Endothelial cell of umbilical vein (primary cell): ENCODE results near the gene RIPK3. TPM values are rescaled to one million over a fixed set of nuclear protein-coding genes. Genes with fewer than 3 reads are reported as not detected.

Source experiments
- BruUV-seq: library from RNA; stranded (reverse); fragments of 400-500 nt; replicated peaks from 2 replicates; lab custom pipeline; 2021; lab: Mats Ljungman, UMichigan
- CTCF ChIA-PET: fragments of 300-600, 350-600 bp; sonication (Branson Sonifier 250); formaldehyde crosslinking; loops from one replicate; lab custom pipeline; 2021; ENCODE audit warnings: antibody characterized with exemption, inconsistent platforms; lab: Charles Lee
- POLR2A ChIA-PET: fragments of 300-600, 350-600 bp; sonication (Branson Sonifier 250); formaldehyde crosslinking; loops from one replicate; lab custom pipeline; 2021; ENCODE audit warnings: antibody characterized with exemption, inconsistent platforms; lab: Charles Lee
- DNase-seq: peaks from one replicate; pipeline ENCODE4 v3.0.0-alpha.2; 2011; ENCODE audit warnings: low read depth, low spot score
- FAIRE-seq: peaks from 2 replicates; lab custom pipeline; 2011; peaks lifted over from hg19 to GRCh38; lab: Jason Lieb, UNC
- H2AFZ ChIP-seq: 2 replicates; pipeline ENCODE4 v1.6.0; 2012; ENCODE audit warnings: low read depth, low read length, control low read depth, inconsistent platforms
- H3K27ac ChIP-seq: 2 replicates; pipeline ENCODE4 v1.5.1; 2011; ENCODE audit warnings: low read depth, mild to moderate bottlenecking, control low read depth, low read length, moderate library complexity; ENCODE audit not compliant: insufficient read depth
- H3K27me3 ChIP-seq, 2 experiments: 2 replicates each; pipeline versions ENCODE4 v1.6.0 to v1.6.1; 2011; ENCODE audit warnings: low read length in 2 of 2, mixed read lengths in 1 of 2; ENCODE audit not compliant: control insufficient read depth in 2 of 2, insufficient read depth in 2 of 2
- H3K36me3 ChIP-seq, 2 experiments: 2 replicates in 1 of 2; 3 replicates in 1 of 2; pipeline ENCODE4 v1.5.1; 2011; ENCODE audit warnings: low read length in 2 of 2, mild to moderate bottlenecking in 1 of 2, moderate library complexity in 1 of 2; ENCODE audit not compliant: control insufficient read depth in 2 of 2, insufficient read depth in 2 of 2; ENCODE audit errors: extremely low read depth in 1 of 2
- H3K4me1 ChIP-seq: 3 replicates; pipeline ENCODE4 v1.5.1; 2011; ENCODE audit warnings: mild to moderate bottlenecking, low read length; ENCODE audit not compliant: control insufficient read depth, insufficient read depth; ENCODE audit errors: extremely low read depth
- H3K4me2 ChIP-seq: 2 replicates; pipeline ENCODE4 v1.6.1; 2011; ENCODE audit warnings: low read length, control low read depth, mixed read lengths; ENCODE audit not compliant: insufficient read depth
- H3K4me3 ChIP-seq, 3 experiments: fragments of 200-600 bp in 1 of 3; sonication (generic), shearing (Covaris generic) in 1 of 3; replicated peaks in 1 of 3; 2 replicates each; pipeline ENCODE4 v1.5.1; 2011 to 2016; ENCODE audit warnings: control low read depth in 3 of 3, low read length in 3 of 3, mild to moderate bottlenecking in 2 of 3, inconsistent platforms in 1 of 3, low read depth in 1 of 3, moderate library complexity in 1 of 3; ENCODE audit not compliant: insufficient read depth in 1 of 3
- H3K79me2 ChIP-seq: 2 replicates; pipeline ENCODE4 v1.6.0; 2012; ENCODE audit warnings: low read length, inconsistent platforms; ENCODE audit not compliant: control insufficient read depth, insufficient read depth
- H3K9ac ChIP-seq: replicated peaks from 2 replicates; pipeline ENCODE3; 2011; ENCODE audit warnings: low read length, control low read depth; ENCODE audit not compliant: insufficient read depth; ENCODE audit errors: extremely low read depth
- H3K9me1 ChIP-seq: replicated peaks from 3 replicates; pipeline ENCODE4 v1.6.0; 2011; ENCODE audit warnings: mild to moderate bottlenecking, low read length; ENCODE audit not compliant: control insufficient read depth, insufficient read depth; ENCODE audit errors: extremely low read depth
- H3K9me3 ChIP-seq: replicated peaks from 2 replicates; pipeline ENCODE4 v1.5.1; 2012; ENCODE audit warnings: low read length, inconsistent platforms; ENCODE audit not compliant: control insufficient read depth, insufficient read depth
- H4K20me1 ChIP-seq: replicated peaks from 2 replicates; pipeline ENCODE3; 2011; ENCODE audit warnings: mild to moderate bottlenecking, low read length; ENCODE audit not compliant: control insufficient read depth, insufficient read depth; ENCODE audit errors: extremely low read depth
- CTCF ChIP-seq, 2 donors: IDR thresholded peaks; 1 replicate in 1 of 2; 2 replicates in 1 of 2; pipeline ENCODE4 v1.5.1; 2011; ENCODE audit warnings: low read length in 2 of 2, mild to moderate bottlenecking in 2 of 2, moderate library complexity in 2 of 2, control low read depth in 1 of 2, inconsistent platforms in 1 of 2, low read depth in 1 of 2; ENCODE audit not compliant: insufficient read depth in 1 of 2; ENCODE audit errors: extremely low read depth in 1 of 2
- FOS ChIP-seq: IDR thresholded peaks from 2 replicates; pipeline ENCODE4 v1.6.1; 2011; ENCODE audit warnings: mild to moderate bottlenecking, low read length, moderate library complexity, borderline replicate concordance; ENCODE audit not compliant: insufficient read depth
- GATA2 ChIP-seq: IDR thresholded peaks from 2 replicates; pipeline ENCODE4 v1.7.0; 2011; ENCODE audit warnings: low read depth, mild to moderate bottlenecking, moderate library complexity, mixed read lengths, low read length; ENCODE audit not compliant: insufficient read length, insufficient read depth
- JUN ChIP-seq: IDR thresholded peaks from 2 replicates; pipeline ENCODE4 v1.6.1; 2011; ENCODE audit warnings: borderline replicate concordance, low read depth; ENCODE audit not compliant: insufficient read length, insufficient read depth
- MAX ChIP-seq: IDR thresholded peaks from 2 replicates; pipeline ENCODE4 v1.6.1; 2011; ENCODE audit not compliant: insufficient read depth, insufficient read length
- MYC ChIP-seq: IDR thresholded peaks from one replicate; pipeline ENCODE4 v1.6.1; 2011; ENCODE audit warnings: mild to moderate bottlenecking, low read depth, low read length
- POLR2A ChIP-seq: IDR thresholded peaks from 2 replicates; pipeline ENCODE4 v1.6.1; 2012; ENCODE audit warnings: low read depth, mild to moderate bottlenecking, control low read depth, low read length
- POLR2AphosphoS5 ChIP-seq: IDR thresholded peaks from 2 replicates; pipeline ENCODE4 v1.6.1; 2012; ENCODE audit warnings: low read depth, mild to moderate bottlenecking, control low read depth, low read length, moderate library complexity; ENCODE audit not compliant: insufficient read depth
- dilution Hi-C: fragments of 300-500 bp; cut with MboI; formaldehyde crosslinking; loops from one replicate; pipeline ENCODE4 v1.15.0; 2019; ENCODE audit warnings: low sequenced_read_pairs; ENCODE audit not compliant: extremely low pct_ligation_motif_present
- intact Hi-C: fragments of 100-400 bp; cut with micrococcal nuclease; formaldehyde crosslinking; loops from one replicate; pipeline ENCODE4 v1.10.0; 2022
- polyA plus RNA-seq, 4 experiments: library from polyadenylated mRNA; depleted of rRNA in 3 of 4; stranded (reverse) in 3 of 4; unstranded in 1 of 4; fragments of >200 nt; gene quantifications; 2 replicates each; pipeline versions ENCODE4 v1.2.1 to v1.2.3, GENCODE V29; 2011 to 2012; ENCODE audit warnings: missing spikeins in 1 of 4
- total RNA-seq: library from RNA; stranded (reverse); gene quantifications from 2 replicates; pipeline ENCODE4 v1.2.3, GENCODE V29; 2021

RIPK3 gene
- total and polyA plus RNA-seq, 2 donors (not counting 3 experiments of a cell fraction or from before 2014, with no cell fraction given): 3.1 to 5.1 TPM

GRCh38 chr14:24291446-24292117 lies 48.2 kb downstream of the RIPK3 start:
- CTCF ChIA-PET: interaction anchor here (1.0 to 3.5 kb wide), 4 partner anchors 16 to 119 kb away, joined by 3 to 16 read pairs (median 10); partner anchors contain the start of genes CIDEB, MDP1 and TINF2
- BruUV-seq: no TSS peak
- dilution Hi-C loops: no loop called here
- Histone ChIP-seq H3K27ac (no peak overlapping the region), H3K79me2 (no peaks in the 10 kb centered on the region), H3K4me1 (peaks cover 4% of the 10 kb centered on the region), H3K9me1 (no peaks in the 10 kb centered on the region), H3K9me3 (no peaks in the 10 kb centered on the region), H4K20me1 (no peaks in the 10 kb centered on the region), H3K36me3 (peaks cover 5 to 19% of the 10 kb centered on the region in 2 experiments), H2AFZ (no peak overlapping the region), H3K27me3 (no peaks in the 10 kb centered on the region), H3K4me3 (no peak overlapping the region), H3K9ac (no peak overlapping the region), H3K4me2 (no peak overlapping the region)
- intact Hi-C loops: no loop called here
- no peak for DNase-seq
- FAIRE-seq: no peak
- TF ChIP-seq MYC (no peak), GATA2 (no peak), CTCF (IDR thresholded peaks at IDR 0.05; ENCODE audit: extremely low read depth in 1 of 2, insufficient read depth in 1 of 2, low read depth in 1 of 2, low read length in 2 of 2) (no peak), POLR2A (no peak), FOS (no peak), POLR2AphosphoS5 (no peak), MAX (no peak), JUN (no peak)
- POLR2A ChIA-PET: no interaction called here
